Prostate gland (tissue), 2 donors: ENCODE data around the gene CBFA2T3. TPM values are rescaled to one million over a fixed set of nuclear protein-coding genes. Genes with fewer than 3 reads are reported as not detected.
"Not testable (repeated sequence)": the region's sequence is repeated elsewhere in the genome, so short reads cannot be mapped to it uniquely, and the experiment has no call there.

Experiments
- DNase-seq: peaks from one replicate; pipeline ENCODE4 v3.0.0-alpha.2; 2019; ENCODE audit warnings: low spot score
- H3K27ac ChIP-seq, 2 donors: fragments of 200-600 bp; sonication (generic); 2 replicates each; pipeline ENCODE4 v1.5.1; 2017 to 2019
- H3K27me3 ChIP-seq: fragments of 200-600 bp; sonication (generic); replicated peaks from 2 replicates; pipeline ENCODE4 v1.5.1; 2019; ENCODE audit not compliant: insufficient read depth
- H3K36me3 ChIP-seq, 2 donors: fragments of 200-600 bp; sonication (generic); 1 replicate in 1 of 2; 2 replicates in 1 of 2; pipeline versions ENCODE4 v1.5.1 to v1.8.1; 2017 to 2019
- H3K4me1 ChIP-seq: fragments of 200-600 bp; sonication (generic); replicated peaks from 2 replicates; pipeline ENCODE4 v1.5.1; 2019
- H3K4me3 ChIP-seq, 2 donors: fragments of 200-600 bp; sonication (generic); 2 replicates each; pipeline ENCODE4 v1.5.1; 2017 to 2019
- H3K9me3 ChIP-seq: fragments of 200-600 bp; sonication (generic); 2 replicates; pipeline ENCODE4 v1.5.1; 2017
- POLR2A ChIP-seq: fragments of 450-650 bp; IDR thresholded peaks from one replicate; pipeline ENCODE4 v1.6.1; 2016; ENCODE audit warnings: antibody characterized with exemption, mild to moderate bottlenecking
- POLR2AphosphoS5 ChIP-seq: sonication (generic); formaldehyde crosslinking; IDR thresholded peaks from one replicate; pipeline ENCODE4 v1.6.1; 2017; ENCODE audit warnings: antibody characterized with exemption
- WGBS: methylation state at CpG from one replicate; pipeline ENCODE4 v1.1.5; 2018; 5-methylcytosine and 5-hydroxymethylcytosine counted together
- intact Hi-C: fragments of 100-400 bp; cut with DNase I; formaldehyde crosslinking; loops from one replicate; pipeline ENCODE4 v1.14.2; 2022
- total RNA-seq, 2 donors: library from RNA; depleted of rRNA; stranded (reverse); fragments of >200 nt; gene quantifications; one replicate each; pipeline ENCODE4 v1.1.0, GENCODE V29; 2016
- TF ChIP-seq, protein P1 (sequence below), 4 experiments: fragments of 200-600 bp in 2 of 4; fragments of 450-650 bp in 2 of 4; sonication (generic) in 2 of 4; IDR thresholded peaks; 1 replicate in 3 of 4; 2 replicates in 1 of 4; pipeline ENCODE4 v1.5.1; 2016 to 2019; ENCODE audit warnings: antibody characterized with exemption in 4 of 4, mild to moderate bottlenecking in 2 of 4, moderate library complexity in 2 of 4

CBFA2T3 gene
- total RNA-seq, 2 donors from 2014 or later: 4.5 to 8.7 TPM

DNA sequence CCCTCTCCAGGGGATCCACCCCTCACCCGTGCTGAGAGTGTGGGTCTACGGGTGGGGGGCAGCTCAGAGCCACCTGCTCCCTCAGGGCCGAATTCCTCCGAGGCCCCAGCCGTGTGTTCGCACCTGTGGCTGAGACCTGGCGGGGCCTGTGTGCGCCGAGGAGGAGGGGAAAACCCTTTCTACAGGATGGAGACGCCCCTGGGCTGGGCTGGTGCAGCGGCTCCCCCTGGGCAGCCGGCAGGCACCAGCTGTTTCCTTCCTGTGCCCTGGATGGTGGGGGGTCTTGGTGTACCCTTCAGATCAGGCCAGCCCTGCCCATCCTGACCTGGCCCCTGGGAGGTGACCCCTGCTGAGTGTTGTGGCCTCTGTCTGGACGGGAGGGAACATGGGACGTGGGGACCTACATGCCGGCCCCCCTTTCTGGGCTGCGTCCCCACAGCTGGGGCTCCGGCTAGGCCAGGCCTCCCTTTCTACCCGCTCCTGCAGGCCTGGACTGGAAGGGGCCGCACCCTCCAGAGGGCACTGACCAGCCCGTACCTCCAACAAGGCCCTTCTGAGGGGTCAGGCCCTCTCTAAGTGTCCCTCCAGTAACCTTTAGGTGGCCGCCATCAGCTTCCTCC is 82.2 kb downstream of the CBFA2T3 start:
- TF ChIP-seq POLR2AphosphoS5: no peak
- H3K27me3 ChIP-seq: no peaks in the 10 kb centered on the region
- H3K36me3 ChIP-seq: no peaks in the 10 kb centered on the region
- intact Hi-C loops: no loop called here
- DNase-seq: no peak
- no peak overlapping the region for H3K27ac ChIP-seq
- 84% methylated on average over 21 of the region's 21 CpGs for WGBS
- H3K4me1 ChIP-seq: no peaks in the 10 kb centered on the region
- H3K4me3 ChIP-seq: no peak overlapping the region
- H3K9me3 ChIP-seq: no peaks in the 10 kb centered on the region

DNA sequence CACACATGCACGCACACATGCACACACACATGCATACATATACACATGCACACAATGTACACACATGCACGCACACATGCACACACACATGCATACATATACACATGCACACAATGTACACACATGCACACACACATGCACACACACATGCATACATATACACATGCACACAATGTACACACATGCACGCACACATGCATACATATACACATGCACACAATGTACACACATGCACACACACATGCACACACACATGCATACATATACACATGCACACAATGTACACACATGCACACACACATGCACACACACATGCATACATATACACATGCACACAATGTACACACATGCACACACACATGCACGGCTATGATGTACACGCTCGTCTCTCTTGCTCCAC is 82.7 kb downstream of the CBFA2T3 start:
- 94% methylated on average over 5 of the region's 6 CpGs for WGBS
- intact Hi-C loops, H3K4me3 ChIP-seq, H3K36me3 ChIP-seq, H3K27ac ChIP-seq, DNase-seq, H3K9me3 ChIP-seq, H3K27me3 ChIP-seq, H3K4me1 ChIP-seq: not testable (repeated sequence)

DNA sequence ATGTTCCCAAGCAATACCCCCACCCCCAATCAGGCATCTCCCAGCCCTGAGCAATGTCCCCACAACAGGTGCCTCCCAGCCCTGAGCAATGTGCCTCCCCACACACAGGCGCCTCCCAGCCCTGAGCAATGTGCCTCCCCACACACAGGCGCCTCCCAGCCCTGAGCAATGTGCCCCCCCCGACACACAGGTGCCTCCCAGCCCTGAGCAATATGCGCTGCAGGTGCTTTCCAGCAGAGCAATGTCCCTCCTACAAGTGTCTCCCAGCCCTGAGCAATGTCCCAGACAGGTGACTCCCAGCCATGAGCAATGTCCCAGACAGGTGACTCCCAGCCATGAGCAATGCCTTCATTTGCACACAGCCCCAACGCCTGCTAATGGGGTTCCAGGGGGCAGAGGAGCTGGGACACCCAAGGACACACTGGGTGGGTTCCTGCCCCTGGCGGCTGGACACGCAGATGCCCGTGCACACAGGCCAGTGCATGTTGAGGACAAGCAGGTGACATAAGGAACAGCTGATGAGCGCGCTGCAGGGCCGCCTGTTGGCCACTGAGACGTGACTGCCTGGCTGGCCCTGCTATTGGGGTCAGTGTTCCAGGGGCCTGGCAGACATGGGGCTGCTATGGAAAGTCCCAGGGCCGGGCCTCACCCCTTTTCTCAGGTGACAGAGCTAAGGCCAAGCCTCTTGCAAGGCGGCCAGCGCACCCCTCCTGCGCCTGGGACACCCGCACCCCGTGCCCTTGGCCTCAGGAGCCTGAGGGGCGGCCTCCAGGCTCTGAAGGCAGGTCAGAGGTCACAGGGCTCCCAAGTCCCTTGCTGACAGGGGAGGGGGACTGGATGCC is 83.7 kb downstream of the CBFA2T3 start:
- Histone ChIP-seq H3K27ac (no peak overlapping the region), H3K27me3 (no peaks in the 10 kb centered on the region), H3K36me3 (no peaks in the 10 kb centered on the region), H3K4me1 (no peaks in the 10 kb centered on the region), H3K4me3 (no peak overlapping the region), H3K9me3 (no peaks in the 10 kb centered on the region)
- WGBS: 84% methylated on average over 18 of the region's 19 CpGs
- DNase-seq: no peak
- TF ChIP-seq POLR2A (no peak), POLR2AphosphoS5 (no peak)
- TF ChIP-seq, protein P1, sequence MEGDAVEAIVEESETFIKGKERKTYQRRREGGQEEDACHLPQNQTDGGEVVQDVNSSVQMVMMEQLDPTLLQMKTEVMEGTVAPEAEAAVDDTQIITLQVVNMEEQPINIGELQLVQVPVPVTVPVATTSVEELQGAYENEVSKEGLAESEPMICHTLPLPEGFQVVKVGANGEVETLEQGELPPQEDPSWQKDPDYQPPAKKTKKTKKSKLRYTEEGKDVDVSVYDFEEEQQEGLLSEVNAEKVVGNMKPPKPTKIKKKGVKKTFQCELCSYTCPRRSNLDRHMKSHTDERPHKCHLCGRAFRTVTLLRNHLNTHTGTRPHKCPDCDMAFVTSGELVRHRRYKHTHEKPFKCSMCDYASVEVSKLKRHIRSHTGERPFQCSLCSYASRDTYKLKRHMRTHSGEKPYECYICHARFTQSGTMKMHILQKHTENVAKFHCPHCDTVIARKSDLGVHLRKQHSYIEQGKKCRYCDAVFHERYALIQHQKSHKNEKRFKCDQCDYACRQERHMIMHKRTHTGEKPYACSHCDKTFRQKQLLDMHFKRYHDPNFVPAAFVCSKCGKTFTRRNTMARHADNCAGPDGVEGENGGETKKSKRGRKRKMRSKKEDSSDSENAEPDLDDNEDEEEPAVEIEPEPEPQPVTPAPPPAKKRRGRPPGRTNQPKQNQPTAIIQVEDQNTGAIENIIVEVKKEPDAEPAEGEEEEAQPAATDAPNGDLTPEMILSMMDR (IDR thresholded peaks at IDR 0.05): no peak
- intact Hi-C loops: no loop called here

DNA sequence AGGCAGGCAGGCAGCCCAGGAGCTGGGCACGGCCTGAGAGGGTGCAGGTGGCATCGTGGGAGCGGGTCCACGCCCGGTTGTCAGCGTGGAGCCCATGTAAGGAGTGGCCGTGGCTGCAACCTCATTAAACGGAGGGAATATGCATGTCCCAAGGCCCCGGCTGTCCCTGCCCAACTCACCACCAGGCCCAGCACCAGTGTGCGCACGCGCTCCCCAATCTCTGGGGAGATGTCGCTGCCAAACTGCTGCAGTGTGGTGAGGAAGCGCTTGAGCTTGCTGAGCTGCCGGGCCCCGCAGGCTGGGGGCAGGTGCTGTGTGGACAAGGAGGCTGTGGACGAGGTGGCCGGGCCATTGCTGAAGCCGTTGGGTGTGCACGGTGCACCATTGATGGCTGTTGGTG is 84.9 kb downstream of the CBFA2T3 start:
- H3K36me3 ChIP-seq: no peaks in the 10 kb centered on the region
- H3K27me3 ChIP-seq: no peaks in the 10 kb centered on the region
- no peak for DNase-seq
- TF ChIP-seq POLR2A: no peak
- TF ChIP-seq, protein P1 (IDR thresholded peaks at IDR 0.05): no peak
- 93% methylated on average over 20 of the region's 20 CpGs for WGBS
- H3K9me3 ChIP-seq: no peaks in the 10 kb centered on the region
- no peaks in the 10 kb centered on the region for H3K4me1 ChIP-seq
- H3K4me3 ChIP-seq: no peak overlapping the region
- H3K27ac ChIP-seq: no peak overlapping the region
- intact Hi-C loops: no loop called here

DNA sequence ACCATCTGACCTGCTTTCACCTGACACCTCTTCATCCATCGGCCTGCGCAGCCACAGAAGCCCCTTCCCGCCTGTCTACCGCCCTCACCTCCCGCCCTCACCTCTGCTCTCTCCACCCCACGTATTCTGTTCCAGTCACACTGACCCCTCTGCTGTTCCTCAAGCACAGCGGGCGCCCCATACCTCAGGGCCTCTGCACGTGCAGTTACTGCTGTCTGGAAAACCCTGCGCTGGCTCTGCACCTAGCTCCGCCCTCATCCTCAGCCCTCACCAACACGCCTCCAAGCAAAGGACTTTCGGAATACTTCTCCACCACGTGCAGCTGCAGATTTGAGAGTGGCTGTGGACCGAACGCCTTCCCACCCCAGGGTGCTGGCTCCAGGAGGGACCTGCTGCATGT is 85.9 kb downstream of the CBFA2T3 start:
- Histone ChIP-seq H3K27ac (no peak overlapping the region), H3K9me3 (no peaks in the 10 kb centered on the region), H3K4me3 (no peak overlapping the region), H3K27me3 (no peaks in the 10 kb centered on the region), H3K4me1 (no peaks in the 10 kb centered on the region), H3K36me3 (no peaks in the 10 kb centered on the region)
- DNase-seq: no peak
- intact Hi-C loops: no loop called here
- no peak for TF ChIP-seq POLR2AphosphoS5
- TF ChIP-seq, protein P1 (IDR thresholded peaks at IDR 0.05): no peak
- no peak for TF ChIP-seq POLR2A
- WGBS: 87% methylated on average over 16 of the region's 16 CpGs

DNA sequence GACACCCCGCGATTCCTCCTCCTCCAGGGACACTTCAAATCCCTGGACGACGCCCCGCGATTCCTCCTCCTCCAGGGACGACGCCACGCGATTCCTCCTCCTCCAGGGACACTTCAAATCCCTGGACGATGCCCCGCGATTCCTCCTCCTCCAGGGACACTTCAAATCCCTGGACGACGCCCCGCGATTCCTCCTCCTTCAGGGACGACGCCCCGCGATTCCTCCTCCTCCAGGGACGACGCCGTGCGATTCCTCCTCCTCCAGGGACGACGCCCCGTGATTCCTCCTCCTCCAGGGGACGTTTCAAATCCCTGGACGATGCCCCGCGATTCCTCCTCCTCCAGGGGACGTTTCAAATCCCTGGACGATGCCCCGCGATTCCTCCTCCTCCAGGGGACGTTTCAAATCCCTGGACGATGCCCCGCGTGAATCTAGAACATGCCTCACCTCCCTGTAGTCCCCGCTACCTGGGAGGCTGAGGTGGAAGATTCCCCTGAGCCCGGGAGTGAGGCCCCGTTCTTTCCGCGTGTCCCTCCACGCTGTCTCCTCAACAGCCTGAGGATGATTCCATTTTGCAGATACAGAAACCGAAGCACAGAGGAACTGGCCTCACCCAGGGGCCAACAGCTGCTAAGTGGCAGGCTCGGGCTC is 87.2 kb downstream of the CBFA2T3 start:
- H3K4me1 ChIP-seq, H3K9me3 ChIP-seq, DNase-seq, H3K27me3 ChIP-seq, H3K4me3 ChIP-seq, H3K27ac ChIP-seq, intact Hi-C loops, H3K36me3 ChIP-seq: not testable (repeated sequence)
- 95% methylated on average over 48 of the region's 48 CpGs for WGBS
